ENCODE measurements around the gene ITGB6.

The ITGB6 gene

DNA sequence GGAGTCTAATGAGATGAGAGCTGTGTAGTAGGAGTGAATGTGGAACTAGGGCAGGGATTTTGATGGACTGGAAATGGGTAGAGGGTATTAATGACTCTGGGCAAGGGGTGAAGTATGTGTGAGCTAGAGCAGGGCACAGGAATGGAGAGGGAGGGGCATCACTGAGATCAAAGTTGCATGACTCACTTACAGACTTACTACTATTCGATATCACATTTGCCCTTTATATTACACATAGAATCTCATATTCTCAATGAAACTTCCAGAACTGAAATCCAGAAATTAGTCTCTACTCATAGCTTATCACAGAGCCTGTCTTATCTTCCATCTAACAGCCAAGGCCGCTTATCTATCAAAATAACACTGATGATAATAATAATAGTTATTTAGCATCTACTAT is 20.0 kb upstream of the ITGB6 start:
- Histone ChIP-seq H3K36me3 (no peaks in the 10 kb centered on the region), H3K4me3 (ENCODE audit: low read depth, low read length) (no peak overlapping the region), H3K9me3 (ENCODE audit: severe bottlenecking) (no peaks in the 10 kb centered on the region), H3K27me3 (ENCODE audit: insufficient read depth, low read depth, severe bottlenecking) (no peaks in the 10 kb centered on the region), H3K27ac (no peak overlapping the region)
- no peak for DNase-seq
- no peak for TF ChIP-seq CTCF (IDR thresholded peaks at IDR 0.05; ENCODE audit: low read depth, low read length)

GRCh38 chr2:160214461-160215445 is 14.7 kb upstream of the ITGB6 start:
- H3K9me3 ChIP-seq (ENCODE audit: severe bottlenecking), result no peaks in the 10 kb centered on the region
- H3K4me3 ChIP-seq (ENCODE audit: low read depth, low read length), result no peak overlapping the region
- H3K27ac ChIP-seq, result no peak overlapping the region
- no peaks in the 10 kb centered on the region for H3K27me3 ChIP-seq (ENCODE audit: insufficient read depth, low read depth, severe bottlenecking)
- TF ChIP-seq CTCF (IDR thresholded peaks at IDR 0.05; ENCODE audit: low read depth, low read length), result no peak
- H3K36me3 ChIP-seq, result no peaks in the 10 kb centered on the region
- no peak for DNase-seq

DNA sequence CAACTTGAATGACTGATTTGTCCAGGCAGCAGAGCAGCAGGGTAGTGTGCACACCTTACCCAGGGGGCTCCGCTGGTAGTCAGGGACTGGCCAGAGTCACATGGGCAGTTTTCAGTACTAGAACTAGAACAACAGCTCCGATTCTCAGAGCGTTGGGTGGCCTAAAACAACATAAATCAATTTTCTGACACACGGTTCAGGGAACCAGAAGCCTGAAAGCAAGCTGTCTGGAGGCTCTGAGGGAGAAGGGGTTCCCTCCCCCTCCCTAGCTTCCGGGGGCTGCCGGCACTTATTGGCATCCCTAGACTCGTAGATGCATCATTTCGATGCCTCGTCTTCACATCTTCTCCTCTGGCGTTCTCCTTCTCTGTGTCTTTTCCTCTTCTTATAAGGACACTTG is 13.4 kb upstream of the ITGB6 start:
- Histone ChIP-seq H3K9me3 (ENCODE audit: severe bottlenecking) (no peaks in the 10 kb centered on the region), H3K4me3 (ENCODE audit: low read depth, low read length) (no peak overlapping the region), H3K36me3 (no peaks in the 10 kb centered on the region), H3K27ac (no peak overlapping the region), H3K27me3 (ENCODE audit: insufficient read depth, low read depth, severe bottlenecking) (no peaks in the 10 kb centered on the region)
- no peak for TF ChIP-seq CTCF (IDR thresholded peaks at IDR 0.05; ENCODE audit: low read depth, low read length)
- no peak for DNase-seq

DNA sequence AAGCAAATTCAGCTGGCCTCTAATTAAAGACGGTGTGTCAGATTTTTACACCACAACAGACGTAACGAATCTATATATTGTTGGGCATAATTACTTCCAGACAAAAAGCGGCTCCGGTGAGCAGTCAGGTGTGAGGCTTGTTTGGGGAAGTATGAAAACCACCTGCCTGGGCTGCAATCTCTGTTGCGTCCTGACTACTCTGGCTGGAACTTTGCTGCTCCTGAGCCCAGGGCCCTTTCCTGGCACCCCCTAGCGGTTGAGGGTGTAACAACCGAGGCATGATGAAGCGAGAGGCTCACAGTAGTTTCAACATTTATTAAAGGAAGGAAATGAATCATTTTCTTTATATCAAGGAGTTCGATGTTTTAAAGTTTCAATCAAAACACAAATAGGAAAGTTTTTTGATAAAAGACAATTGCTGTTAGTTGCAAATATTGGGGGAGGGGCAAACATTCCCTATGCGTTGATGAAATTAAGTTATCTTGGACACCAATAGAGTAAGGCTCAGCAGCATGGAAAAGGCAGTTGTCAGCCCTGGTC is 10.6 kb upstream of the ITGB6 start:
- Histone ChIP-seq H3K27me3 (ENCODE audit: insufficient read depth, low read depth, severe bottlenecking) (no peaks in the 10 kb centered on the region), H3K9me3 (ENCODE audit: severe bottlenecking) (no peaks in the 10 kb centered on the region), H3K4me3 (ENCODE audit: low read depth, low read length) (no peak overlapping the region), H3K36me3 (no peaks in the 10 kb centered on the region), H3K27ac (no peak overlapping the region)
- TF ChIP-seq CTCF (IDR thresholded peaks at IDR 0.05; ENCODE audit: low read depth, low read length), result peak; percentile 72
- DNase-seq, result peak; percentile 78

- no peaks in the 10 kb centered on the region for H3K9me3 ChIP-seq (ENCODE audit: severe bottlenecking)
- H3K27ac ChIP-seq, result no peak overlapping the region
- TF ChIP-seq CTCF (IDR thresholded peaks at IDR 0.05; ENCODE audit: low read depth, low read length), result no peak
- DNase-seq, result no peak
- H3K4me3 ChIP-seq (ENCODE audit: low read depth, low read length), result no peak overlapping the region
- no peaks in the 10 kb centered on the region for H3K36me3 ChIP-seq
- H3K27me3 ChIP-seq (ENCODE audit: insufficient read depth, low read depth, severe bottlenecking), result no peaks in the 10 kb centered on the region
Measured at GRCh38 chr2:160209516-160209856, 9.4 kb upstream of the ITGB6 start.

Measured in WERI-Rb-1 (cell line).